GM20000 (cell line): Measurements from ENCODE around the gene MTG1.
"Not testable (repeated sequence)": the region's sequence is repeated elsewhere in the genome, so short reads cannot be mapped to it uniquely, and the experiment has no call there.

Experiments
- DNase-seq: peaks from one replicate; pipeline ENCODE4 v3.0.0; 2012; ENCODE audit warnings: low spot score
- TF ChIP-seq, protein P1 (sequence below): IDR thresholded peaks from 2 replicates; pipeline ENCODE4 v1.5.1; 2012; ENCODE audit warnings: mild to moderate bottlenecking, control low read depth; ENCODE audit errors: extremely low read depth, missing control alignments

MTG1 gene

GRCh38 chr10:133366751-133367150 lies 27.2 kb upstream of the MTG1 start:
- DNase-seq, result no peak
- TF ChIP-seq, protein P1, sequence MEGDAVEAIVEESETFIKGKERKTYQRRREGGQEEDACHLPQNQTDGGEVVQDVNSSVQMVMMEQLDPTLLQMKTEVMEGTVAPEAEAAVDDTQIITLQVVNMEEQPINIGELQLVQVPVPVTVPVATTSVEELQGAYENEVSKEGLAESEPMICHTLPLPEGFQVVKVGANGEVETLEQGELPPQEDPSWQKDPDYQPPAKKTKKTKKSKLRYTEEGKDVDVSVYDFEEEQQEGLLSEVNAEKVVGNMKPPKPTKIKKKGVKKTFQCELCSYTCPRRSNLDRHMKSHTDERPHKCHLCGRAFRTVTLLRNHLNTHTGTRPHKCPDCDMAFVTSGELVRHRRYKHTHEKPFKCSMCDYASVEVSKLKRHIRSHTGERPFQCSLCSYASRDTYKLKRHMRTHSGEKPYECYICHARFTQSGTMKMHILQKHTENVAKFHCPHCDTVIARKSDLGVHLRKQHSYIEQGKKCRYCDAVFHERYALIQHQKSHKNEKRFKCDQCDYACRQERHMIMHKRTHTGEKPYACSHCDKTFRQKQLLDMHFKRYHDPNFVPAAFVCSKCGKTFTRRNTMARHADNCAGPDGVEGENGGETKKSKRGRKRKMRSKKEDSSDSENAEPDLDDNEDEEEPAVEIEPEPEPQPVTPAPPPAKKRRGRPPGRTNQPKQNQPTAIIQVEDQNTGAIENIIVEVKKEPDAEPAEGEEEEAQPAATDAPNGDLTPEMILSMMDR, result no peak

- DNase-seq, result not testable (repeated sequence)
Observed at GRCh38 chr10:133367461-133367860, 26.5 kb upstream of the MTG1 start.

- TF ChIP-seq, protein P1, result no peak
- no peak for DNase-seq
Observed at GRCh38 chr10:133368153-133368552, 25.8 kb upstream of the MTG1 start.

DNA sequence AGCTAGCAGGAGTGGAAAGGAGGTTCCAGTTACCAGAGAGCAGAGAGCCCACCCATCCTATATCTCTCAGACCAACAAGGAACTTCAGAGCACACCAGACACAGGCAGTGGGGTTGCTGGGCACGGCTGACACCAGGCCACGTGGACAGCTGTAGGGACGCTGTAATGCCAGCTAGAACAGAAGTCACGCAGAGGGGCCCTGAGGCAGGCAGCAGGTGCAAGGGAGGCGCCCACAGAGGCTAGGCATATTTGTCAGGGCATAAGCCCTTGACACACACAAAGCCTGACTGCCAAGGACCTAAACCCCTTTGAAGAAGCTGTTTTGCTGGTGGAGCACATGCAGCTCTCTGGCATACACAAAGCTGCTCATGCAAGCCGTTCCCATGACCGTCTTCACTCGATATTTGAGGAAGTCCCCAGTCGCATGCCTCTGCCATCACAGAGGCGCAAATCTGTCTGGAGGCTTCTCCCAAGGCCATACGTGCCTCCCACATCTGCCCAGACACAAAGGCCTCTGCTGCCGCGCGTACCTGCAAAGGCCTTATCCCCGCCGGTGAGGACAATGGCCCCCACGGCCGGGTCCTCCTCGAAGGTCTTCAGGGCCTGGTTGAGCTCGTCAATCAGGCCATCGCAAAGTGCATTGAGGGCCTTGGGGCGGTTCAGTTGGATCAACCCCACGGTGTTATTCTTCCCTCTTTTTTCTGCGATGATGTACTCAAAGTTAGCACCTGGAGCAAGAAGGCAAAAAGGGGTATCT lies 23.7 kb upstream of the MTG1 start:
- TF ChIP-seq, protein P1, result no peak
- DNase-seq, result no peak

GRCh38 chr10:133372507-133372906 lies 21.4 kb upstream of the MTG1 start:
- TF ChIP-seq, protein P1, result no peak
- DNase-seq, result no peak

GRCh38 chr10:133373174-133374090 lies 20.5 kb upstream of the MTG1 start, which contains the start of gene ECHS1:
Gene ECHS1, minus strand, starts transcription at chr10:133373354. Its CDS starts 21 bp downstream, at chr10:133373333.
- TF ChIP-seq, protein P1, result no peak
- DNase-seq, result peak; percentile 100

GRCh38 chr10:133375357-133376115 lies 18.4 kb upstream of the MTG1 start:
- TF ChIP-seq, protein P1, result no peak
- DNase-seq, result no peak

DNA sequence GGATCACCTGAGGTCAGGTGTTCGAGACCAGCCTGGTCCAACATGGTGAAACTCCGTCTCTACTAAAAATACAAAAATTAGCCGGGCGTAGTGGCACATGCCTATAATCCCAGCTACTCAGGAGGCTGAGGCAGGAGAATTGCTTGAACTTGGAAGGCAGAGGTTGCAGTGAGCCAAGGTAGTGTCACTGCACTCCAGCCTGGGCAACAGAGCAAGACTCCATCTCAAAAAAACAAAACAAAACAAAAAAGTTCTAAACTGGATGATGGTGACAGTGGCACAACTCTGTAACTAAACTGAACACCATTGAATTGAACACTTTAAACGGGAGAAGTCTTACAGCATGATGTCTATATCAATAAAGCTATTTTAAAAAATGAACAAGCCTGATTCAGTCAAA lies 17.8 kb upstream of the MTG1 start:
- DNase-seq, result not testable (repeated sequence)
